ENCODE measurements around the gene SNX5.

The SNX5 gene

GRCh38 chr20:17902531-17903083 lies 66.0 kb downstream of the SNX5 start:
- no CpG with 5 or more reads among the region's 4 CpGs for WGBS (ENCODE audit: extremely low coverage, insufficient coverage, insufficient read length)
- no peak overlapping the region for H3K4me3 ChIP-seq (ENCODE audit: low read depth, low read length)

DNA sequence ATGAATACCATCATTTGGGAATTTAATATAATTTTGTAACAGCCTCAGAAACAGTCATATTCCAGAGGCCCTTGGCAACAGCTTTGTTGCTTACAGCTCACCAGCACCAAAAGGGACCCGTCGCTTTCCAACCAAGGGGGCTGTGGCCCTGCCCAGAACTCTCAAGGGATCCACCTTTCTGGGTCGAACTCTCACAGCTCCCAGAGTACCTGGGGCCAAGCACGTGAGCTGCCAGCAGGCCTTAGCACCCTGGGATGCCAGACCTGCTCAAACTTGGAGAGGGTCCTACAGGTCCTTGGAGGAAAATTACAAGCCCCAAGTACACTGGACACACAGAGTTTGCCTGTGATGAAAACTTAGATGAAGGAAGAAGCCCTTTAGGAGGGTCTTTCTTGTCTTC lies 66.6 kb downstream of the SNX5 start:
- Histone ChIP-seq H3K23ac (ENCODE audit: low read length) (no peak overlapping the region), H3K79me1 (ENCODE audit: low read length) (no peaks in the 10 kb centered on the region), H2AK5ac (ENCODE audit: low read length) (no peak overlapping the region), H3K27me3 (ENCODE audit: insufficient read depth, low read length) (no peaks in the 10 kb centered on the region), H3K79me2 (ENCODE audit: control insufficient read depth, insufficient read depth, low read length, poor library complexity) (no peaks in the 10 kb centered on the region), H4K8ac (ENCODE audit: low read depth, low read length) (no peak overlapping the region), H3K14ac (ENCODE audit: low read length) (no peak overlapping the region), H2BK120ac (ENCODE audit: insufficient read depth, low read length, poor library complexity) (no peak overlapping the region), H3K4me3 (ENCODE audit: low read depth, low read length) (no peak overlapping the region), H4K91ac (ENCODE audit: low read depth, low read length) (no peak overlapping the region), H3K4me1 (ENCODE audit: control insufficient read depth in 1 of 2, insufficient read depth in 2 of 2, low read length in 2 of 2) (no peaks in the 10 kb centered on the region), H3K18ac (ENCODE audit: low read length) (no peak overlapping the region), H2BK5ac (ENCODE audit: low read depth, low read length, poor library complexity) (no peak overlapping the region), H3K27ac (ENCODE audit: low read depth, low read length) (no peak overlapping the region), H3K4ac (ENCODE audit: low read depth, low read length) (no peak overlapping the region), H3K9ac (ENCODE audit: low read length) (no peak overlapping the region), H3K4me2 (ENCODE audit: low read length) (no peak overlapping the region), H3K36me3 (ENCODE audit: control insufficient read depth in 1 of 2, insufficient read depth in 2 of 2, low read length in 2 of 2) (no peaks in the 10 kb centered on the region), H2BK12ac (ENCODE audit: low read length) (no peak overlapping the region), H3K9me3 (ENCODE audit: insufficient read depth, low read depth, low read length) (no peaks in the 10 kb centered on the region), H2AFZ (ENCODE audit: insufficient read depth, low read length, poor library complexity) (no peak overlapping the region), H4K12ac (ENCODE audit: low read depth, low read length) (no peak overlapping the region)
- DNase-seq = no peak
- no CpG with 5 or more reads among the region's 4 CpGs for WGBS (ENCODE audit: extremely low coverage, insufficient coverage, insufficient read length)

More at GRCh38 chr20:17902531-17903083, 66.0 kb downstream of the SNX5 start:
- no peak for DNase-seq
- no peak overlapping the region for H2BK120ac ChIP-seq (ENCODE audit: insufficient read depth, low read length, poor library complexity)
- no peak overlapping the region for H3K4ac ChIP-seq (ENCODE audit: low read depth, low read length)
- H3K36me3 ChIP-seq (ENCODE audit: control insufficient read depth in 1 of 2, insufficient read depth in 2 of 2, low read length in 2 of 2) = no peaks in the 10 kb centered on the region
- H3K4me2 ChIP-seq (ENCODE audit: low read length) = no peak overlapping the region
- no peak overlapping the region for H2AFZ ChIP-seq (ENCODE audit: insufficient read depth, low read length, poor library complexity)
- H3K9me3 ChIP-seq (ENCODE audit: insufficient read depth, low read depth, low read length) = no peaks in the 10 kb centered on the region
- no peak overlapping the region for H3K27ac ChIP-seq (ENCODE audit: low read depth, low read length)
- H2AK5ac ChIP-seq (ENCODE audit: low read length) = no peak overlapping the region
- no peak overlapping the region for H4K8ac ChIP-seq (ENCODE audit: low read depth, low read length)
- H3K79me2 ChIP-seq (ENCODE audit: control insufficient read depth, insufficient read depth, low read length, poor library complexity) = no peaks in the 10 kb centered on the region
- no peak overlapping the region for H2BK5ac ChIP-seq (ENCODE audit: low read depth, low read length, poor library complexity)
- H3K79me1 ChIP-seq (ENCODE audit: low read length) = no peaks in the 10 kb centered on the region
- H3K9ac ChIP-seq (ENCODE audit: low read length) = no peak overlapping the region
- no peak overlapping the region for H3K18ac ChIP-seq (ENCODE audit: low read length)
- H2BK12ac ChIP-seq (ENCODE audit: low read length) = no peak overlapping the region
- no peaks in the 10 kb centered on the region for H3K27me3 ChIP-seq (ENCODE audit: insufficient read depth, low read length)
- no peaks in the 10 kb centered on the region for H3K4me1 ChIP-seq (ENCODE audit: control insufficient read depth in 1 of 2, insufficient read depth in 2 of 2, low read length in 2 of 2)
- H3K23ac ChIP-seq (ENCODE audit: low read length) = no peak overlapping the region
- H4K12ac ChIP-seq (ENCODE audit: low read depth, low read length) = no peak overlapping the region
- H4K91ac ChIP-seq (ENCODE audit: low read depth, low read length) = no peak overlapping the region
- H3K14ac ChIP-seq (ENCODE audit: low read length) = no peak overlapping the region

GRCh38 chr20:17898548-17898994 lies 70.0 kb downstream of the SNX5 start:
- H3K4ac ChIP-seq (ENCODE audit: low read depth, low read length) = no peak overlapping the region
- H4K12ac ChIP-seq (ENCODE audit: low read depth, low read length) = no peak overlapping the region
- H4K91ac ChIP-seq (ENCODE audit: low read depth, low read length) = no peak overlapping the region
- no peak overlapping the region for H3K14ac ChIP-seq (ENCODE audit: low read length)
- no peak overlapping the region for H2BK5ac ChIP-seq (ENCODE audit: low read depth, low read length, poor library complexity)
- no peak overlapping the region for H2BK12ac ChIP-seq (ENCODE audit: low read length)
- no peaks in the 10 kb centered on the region for H3K79me1 ChIP-seq (ENCODE audit: low read length)
- no peak overlapping the region for H3K4me2 ChIP-seq (ENCODE audit: low read length)
- H3K18ac ChIP-seq (ENCODE audit: low read length) = no peak overlapping the region
- no peak overlapping the region for H3K4me3 ChIP-seq (ENCODE audit: low read depth, low read length)
- H3K36me3 ChIP-seq (ENCODE audit: control insufficient read depth in 1 of 2, insufficient read depth in 2 of 2, low read length in 2 of 2) = no peaks in the 10 kb centered on the region
- no peak overlapping the region for H4K8ac ChIP-seq (ENCODE audit: low read depth, low read length)
- no peaks in the 10 kb centered on the region for H3K27me3 ChIP-seq (ENCODE audit: insufficient read depth, low read length)
- H3K9ac ChIP-seq (ENCODE audit: low read length) = no peak overlapping the region
- H3K9me3 ChIP-seq (ENCODE audit: insufficient read depth, low read depth, low read length) = no peaks in the 10 kb centered on the region
- no peak overlapping the region for H2BK120ac ChIP-seq (ENCODE audit: insufficient read depth, low read length, poor library complexity)
- no peak overlapping the region for H3K27ac ChIP-seq (ENCODE audit: low read depth, low read length)
- H3K79me2 ChIP-seq (ENCODE audit: control insufficient read depth, insufficient read depth, low read length, poor library complexity) = no peaks in the 10 kb centered on the region
- H3K23ac ChIP-seq (ENCODE audit: low read length) = no peak overlapping the region
- DNase-seq = peak; percentile 56 to 88
- no peak overlapping the region for H2AFZ ChIP-seq (ENCODE audit: insufficient read depth, low read length, poor library complexity)
- H3K4me1 ChIP-seq (ENCODE audit: control insufficient read depth in 1 of 2, insufficient read depth in 2 of 2, low read length in 2 of 2) = peaks cover 4 to 9% of the 10 kb centered on the region in 2 experiments
- no peak overlapping the region for H2AK5ac ChIP-seq (ENCODE audit: low read length)
- no CpG with 5 or more reads among the region's 7 CpGs for WGBS (ENCODE audit: extremely low coverage, insufficient coverage, insufficient read length)

GRCh38 chr20:17897566-17898307 lies 70.9 kb downstream of the SNX5 start:
- Histone ChIP-seq H3K14ac (ENCODE audit: low read length) (no peak overlapping the region), H2AFZ (ENCODE audit: insufficient read depth, low read length, poor library complexity) (no peak overlapping the region), H3K9ac (ENCODE audit: low read length) (no peak overlapping the region), H3K79me2 (ENCODE audit: control insufficient read depth, insufficient read depth, low read length, poor library complexity) (no peaks in the 10 kb centered on the region), H3K27me3 (ENCODE audit: insufficient read depth, low read length) (no peaks in the 10 kb centered on the region), H2AK5ac (ENCODE audit: low read length) (no peak overlapping the region), H4K8ac (ENCODE audit: low read depth, low read length) (no peak overlapping the region), H2BK12ac (ENCODE audit: low read length) (no peak overlapping the region), H4K91ac (ENCODE audit: low read depth, low read length) (no peak overlapping the region), H3K79me1 (ENCODE audit: low read length) (no peaks in the 10 kb centered on the region), H3K4me1 (ENCODE audit: control insufficient read depth in 1 of 2, insufficient read depth in 2 of 2, low read length in 2 of 2) (peaks cover 4 to 9% of the 10 kb centered on the region in 2 experiments), H3K23ac (ENCODE audit: low read length) (no peak overlapping the region), H3K36me3 (ENCODE audit: control insufficient read depth in 1 of 2, insufficient read depth in 2 of 2, low read length in 2 of 2) (no peaks in the 10 kb centered on the region), H3K18ac (ENCODE audit: low read length) (no peak overlapping the region), H4K12ac (ENCODE audit: low read depth, low read length) (no peak overlapping the region), H3K4me2 (ENCODE audit: low read length) (no peak overlapping the region), H3K4ac (ENCODE audit: low read depth, low read length) (no peak overlapping the region), H2BK120ac (ENCODE audit: insufficient read depth, low read length, poor library complexity) (no peak overlapping the region), H2BK5ac (ENCODE audit: low read depth, low read length, poor library complexity) (no peak overlapping the region), H3K27ac (ENCODE audit: low read depth, low read length) (no peak overlapping the region), H3K9me3 (ENCODE audit: insufficient read depth, low read depth, low read length) (no peaks in the 10 kb centered on the region), H3K4me3 (ENCODE audit: low read depth, low read length) (no peak overlapping the region)
- no peak for DNase-seq
- WGBS (ENCODE audit: extremely low coverage, insufficient coverage, insufficient read length) = no CpG with 5 or more reads among the region's 1 CpG

Measured in trophoblast cell (in vitro differentiated cells and primary cell).